HL-60 (cell line): ENCODE data around the gene SRPK2.

Experiments
- DNase-seq, 2 experiments: peaks; one replicate each; pipeline ENCODE4 v3.0.0-alpha.2; 2010 to 2020; ENCODE audit warnings: low read depth in 1 of 2, low spot score in 1 of 2
- H3K27ac ChIP-seq: fragments of 250-450 bp; sonication (Bioruptor Pico); replicated peaks from 2 replicates; pipeline ENCODE4 v1.5.1; 2020; ENCODE audit warnings: mild to moderate bottlenecking, moderate library complexity
- H3K27me3 ChIP-seq: fragments of 250-450 bp; sonication (Bioruptor Pico); 2 replicates; pipeline ENCODE4 v1.5.1; 2021; ENCODE audit warnings: mild to moderate bottlenecking, moderate library complexity; ENCODE audit not compliant: insufficient read depth, poor library complexity, severe bottlenecking
- H3K4me3 ChIP-seq: replicated peaks from 2 replicates; pipeline ENCODE4 v1.5.1; 2011; ENCODE audit warnings: mild to moderate bottlenecking, control low read depth, low read length; ENCODE audit not compliant: insufficient read depth
- GABPA ChIP-seq: IDR thresholded peaks from 2 replicates; pipeline ENCODE4 v1.6.1; 2012; ENCODE audit warnings: low read depth
- POLR2AphosphoS5 ChIP-seq: IDR thresholded peaks from 2 replicates; pipeline ENCODE4 v1.6.1; 2012; ENCODE audit warnings: low read depth
- REST ChIP-seq: IDR thresholded peaks from 2 replicates; pipeline ENCODE4 v1.6.1; 2012; ENCODE audit warnings: low read depth; ENCODE audit not compliant: insufficient replicate concordance
- SPI1 ChIP-seq: IDR thresholded peaks from 2 replicates; pipeline ENCODE4 v1.6.1; 2012; ENCODE audit warnings: low read depth, mild to moderate bottlenecking, borderline replicate concordance
- TF ChIP-seq, protein P1 (sequence below): IDR thresholded peaks from one replicate; pipeline ENCODE4 v1.5.1; 2011; ENCODE audit warnings: low read length, control low read depth, inconsistent platforms; ENCODE audit not compliant: insufficient read depth

SRPK2 gene

GRCh38 chr7:105097619-105098018, 291.1 kb downstream of the SRPK2 start:
- H3K27ac ChIP-seq: no peak overlapping the region
- DNase-seq: no peak
- no peak for TF ChIP-seq GABPA
- no peak for TF ChIP-seq REST
- no peak for TF ChIP-seq POLR2AphosphoS5
- TF ChIP-seq SPI1: no peak
- TF ChIP-seq, protein P1, sequence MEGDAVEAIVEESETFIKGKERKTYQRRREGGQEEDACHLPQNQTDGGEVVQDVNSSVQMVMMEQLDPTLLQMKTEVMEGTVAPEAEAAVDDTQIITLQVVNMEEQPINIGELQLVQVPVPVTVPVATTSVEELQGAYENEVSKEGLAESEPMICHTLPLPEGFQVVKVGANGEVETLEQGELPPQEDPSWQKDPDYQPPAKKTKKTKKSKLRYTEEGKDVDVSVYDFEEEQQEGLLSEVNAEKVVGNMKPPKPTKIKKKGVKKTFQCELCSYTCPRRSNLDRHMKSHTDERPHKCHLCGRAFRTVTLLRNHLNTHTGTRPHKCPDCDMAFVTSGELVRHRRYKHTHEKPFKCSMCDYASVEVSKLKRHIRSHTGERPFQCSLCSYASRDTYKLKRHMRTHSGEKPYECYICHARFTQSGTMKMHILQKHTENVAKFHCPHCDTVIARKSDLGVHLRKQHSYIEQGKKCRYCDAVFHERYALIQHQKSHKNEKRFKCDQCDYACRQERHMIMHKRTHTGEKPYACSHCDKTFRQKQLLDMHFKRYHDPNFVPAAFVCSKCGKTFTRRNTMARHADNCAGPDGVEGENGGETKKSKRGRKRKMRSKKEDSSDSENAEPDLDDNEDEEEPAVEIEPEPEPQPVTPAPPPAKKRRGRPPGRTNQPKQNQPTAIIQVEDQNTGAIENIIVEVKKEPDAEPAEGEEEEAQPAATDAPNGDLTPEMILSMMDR: no peak
- H3K4me3 ChIP-seq: no peak overlapping the region
- H3K27me3 ChIP-seq: no peaks in the 10 kb centered on the region

DNA sequence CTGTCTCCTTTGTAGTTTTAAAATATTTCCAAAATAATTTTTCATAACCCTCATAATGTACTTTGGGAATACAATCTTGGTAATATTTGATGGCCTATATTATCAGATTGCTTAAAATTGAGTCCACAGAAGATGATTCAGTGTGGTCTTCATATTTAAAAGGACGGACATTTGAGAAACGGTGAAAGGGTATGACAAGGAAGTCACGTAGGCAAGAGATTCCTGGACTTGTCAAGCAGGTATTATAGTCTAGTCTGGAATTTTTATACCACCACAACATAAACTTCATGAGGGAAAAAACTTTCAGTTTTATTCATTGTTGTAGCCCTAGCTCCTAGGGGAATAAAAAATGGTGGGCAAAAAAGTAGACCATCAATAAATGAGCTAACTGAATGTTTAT, 292.4 kb downstream of the SRPK2 start:
- Histone ChIP-seq H3K27ac (no peak overlapping the region), H3K4me3 (no peak overlapping the region), H3K27me3 (no peaks in the 10 kb centered on the region)
- no peak for DNase-seq
- TF ChIP-seq, protein P1: no peak
- TF ChIP-seq REST: no peak
- TF ChIP-seq GABPA: no peak
- no peak for TF ChIP-seq POLR2AphosphoS5
- TF ChIP-seq SPI1: no peak

GRCh38 chr7:105094966-105095365, 293.8 kb downstream of the SRPK2 start:
- TF ChIP-seq SPI1 (no peak), REST (no peak)
- TF ChIP-seq, protein P1: no peak
- Histone ChIP-seq H3K27ac (no peak overlapping the region), H3K27me3 (no peaks in the 10 kb centered on the region), H3K4me3 (no peak overlapping the region)
- DNase-seq: no peak
